SK-N-MC (cell line): ENCODE measurements around the gene MRPL2.

Experiments
- EZH2 ChIP-seq: fragments of 200-600 bp; sonication (generic); IDR thresholded peaks from one replicate; pipeline ENCODE4 v1.6.1; 2017; ENCODE audit warnings: antibody characterized with exemption
- FOXP2 ChIP-seq: optimal IDR thresholded peaks from 2 replicates; pipeline ENCODE3; 2011; ENCODE audit warnings: mild to moderate bottlenecking, moderate library complexity; ENCODE audit not compliant: insufficient read depth; ENCODE audit errors: extremely low read length, control extremely low read depth
- POLR2AphosphoS5 ChIP-seq: IDR thresholded peaks from 2 replicates; pipeline ENCODE4 v1.6.1; 2012; ENCODE audit warnings: mild to moderate bottlenecking, low read depth, low read length, borderline replicate concordance

GRCh38 chr6:43060034-43060754 is 960 bp upstream of the MRPL2 start:
- TF ChIP-seq EZH2 (no peak), FOXP2 (no peak), POLR2AphosphoS5 (no peak)
